ENCODE data around the gene NUP188.
"Not testable (repeated sequence)": the region's sequence is repeated elsewhere in the genome, so short reads cannot be mapped to it uniquely, and the experiment has no call there.

NUP188 gene

GRCh38 chr9:129030191-129030590 lies 82.7 kb downstream of the NUP188 start:
- no peak for DNase-seq

- DNase-seq = no peak
Observed at GRCh38 chr9:129031514-129031913, 84.0 kb downstream of the NUP188 start.

GRCh38 chr9:129032541-129033159 lies 85.2 kb downstream of the NUP188 start:
- DNase-seq = no peak

GRCh38 chr9:129033216-129033615 lies 85.7 kb downstream of the NUP188 start:
- no peak for DNase-seq

GRCh38 chr9:129035838-129036237 lies 88.3 kb downstream of the NUP188 start:
- DNase-seq = not testable (repeated sequence)

- DNase-seq = peak; percentile 89
Observed at GRCh38 chr9:129036241-129036922, 88.9 kb downstream of the NUP188 start, which contains the start of gene MIGA2. Gene MIGA2, plus strand, starts transcription at chr9:129036626. Its CDS starts 3,969 bp downstream, at chr9:129040595.

- DNase-seq = no peak
Observed at GRCh38 chr9:129036923-129037766, 89.6 kb downstream of the NUP188 start.

GRCh38 chr9:129037767-129038098 lies 90.2 kb downstream of the NUP188 start:
- no peak for DNase-seq

GRCh38 chr9:129038109-129038852 lies 90.8 kb downstream of the NUP188 start:
- DNase-seq = no peak

GRCh38 chr9:129040113-129040643 lies 92.7 kb downstream of the NUP188 start:
- DNase-seq = no peak

- DNase-seq = no peak
Observed at GRCh38 chr9:129042016-129042415, 94.5 kb downstream of the NUP188 start.

- DNase-seq = no peak
Observed at GRCh38 chr9:129052592-129052991, 105.1 kb downstream of the NUP188 start.

- no peak for DNase-seq
Observed at GRCh38 chr9:129053020-129053419, 105.5 kb downstream of the NUP188 start.

- no peak for DNase-seq
Observed at GRCh38 chr9:129054163-129054851, 106.8 kb downstream of the NUP188 start.

All from effector CD4-positive, alpha-beta T cell (primary cell).